ENCODE measurements around the gene SEMA3C.

Gene SEMA3C

GRCh38 chr7:80884511-80885195, 34.2 kb downstream of the SEMA3C start:
- no peak for DNase-seq

- no peak for DNase-seq
These were observed 35.5 kb downstream of the SEMA3C start for GRCh38 chr7:80883154-80884025.

GRCh38 chr7:80882213-80882801, 36.5 kb downstream of the SEMA3C start:
- no peak for DNase-seq

- DNase-seq = no peak
These were observed 37.4 kb downstream of the SEMA3C start for GRCh38 chr7:80881351-80881900.

GRCh38 chr7:80879849-80880248, 39.0 kb downstream of the SEMA3C start:
- no peak for DNase-seq

GRCh38 chr7:80876894-80877414, 41.9 kb downstream of the SEMA3C start:
- DNase-seq = no peak

DNA sequence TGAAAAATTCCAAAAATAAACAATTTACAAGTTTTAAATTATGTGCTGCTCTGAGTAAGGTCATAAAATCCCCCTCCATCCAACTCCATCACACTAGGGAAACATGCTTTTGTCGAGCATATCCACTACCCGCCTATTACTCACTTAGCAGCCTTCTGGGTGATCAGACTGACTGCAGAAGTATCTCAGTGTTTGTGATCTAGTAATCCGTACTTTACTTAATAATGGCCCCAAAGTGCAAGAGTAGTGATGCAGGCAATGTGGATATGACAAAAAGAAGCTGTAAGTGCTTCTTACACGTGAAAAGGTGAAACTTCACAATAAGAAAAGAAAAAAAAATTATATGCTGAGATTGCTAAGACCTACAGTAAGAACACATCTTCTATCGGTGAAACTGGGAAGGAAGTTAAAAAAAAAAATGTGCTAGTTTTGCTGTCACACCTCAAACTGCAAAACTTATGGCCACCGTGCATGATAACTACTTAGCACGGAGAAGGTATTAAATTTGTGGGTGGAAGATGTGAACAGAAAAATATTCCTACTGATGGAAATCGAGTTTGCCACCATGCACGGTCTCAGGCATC, 43.2 kb downstream of the SEMA3C start:
- no peak for DNase-seq

GRCh38 chr7:80873140-80873539, 45.7 kb downstream of the SEMA3C start:
- no peak for DNase-seq

DNA sequence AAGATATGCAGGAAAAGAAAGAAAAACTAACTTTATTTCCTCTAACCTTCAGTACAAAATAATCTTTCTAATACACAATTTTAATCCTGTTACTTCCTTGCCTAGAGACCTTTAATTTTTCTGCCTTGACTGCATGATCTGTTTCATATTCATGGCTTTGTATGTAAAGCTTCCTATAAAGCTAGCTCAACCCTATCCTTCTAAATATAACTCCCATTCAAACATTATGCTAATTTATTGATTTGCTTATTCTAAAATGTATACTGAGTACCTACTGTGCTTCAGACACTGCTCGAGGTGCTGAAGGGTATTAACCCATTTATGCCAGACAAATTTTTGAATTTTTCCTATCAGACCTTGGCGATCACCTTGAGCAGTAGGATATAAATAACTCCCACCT, 47.6 kb downstream of the SEMA3C start:
- no peak for DNase-seq

DNA sequence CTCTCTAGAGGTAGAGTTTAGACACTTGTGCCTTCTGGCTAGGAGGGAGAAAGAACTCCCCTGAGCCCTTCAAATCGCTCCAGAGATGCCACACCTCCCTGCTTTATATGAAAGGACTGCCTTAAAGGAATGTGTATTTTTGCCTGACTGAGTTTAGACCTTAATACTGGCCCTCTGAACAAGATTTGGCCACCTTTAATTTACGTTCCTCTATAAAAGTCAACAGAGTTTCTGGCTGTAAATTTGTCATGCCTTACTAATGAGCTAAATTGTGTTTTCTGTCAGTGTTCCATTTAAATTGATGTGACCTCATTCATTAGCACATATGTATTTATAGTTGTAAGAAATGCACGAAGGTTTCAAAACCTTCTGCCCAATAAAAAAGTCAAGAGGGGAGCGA, 48.0 kb downstream of the SEMA3C start:
- DNase-seq = no peak

GRCh38 chr7:80869821-80870751, 48.8 kb downstream of the SEMA3C start:
- DNase-seq = no peak

- DNase-seq = no peak
These were observed 49.6 kb downstream of the SEMA3C start for GRCh38 chr7:80869106-80869784.

DNA sequence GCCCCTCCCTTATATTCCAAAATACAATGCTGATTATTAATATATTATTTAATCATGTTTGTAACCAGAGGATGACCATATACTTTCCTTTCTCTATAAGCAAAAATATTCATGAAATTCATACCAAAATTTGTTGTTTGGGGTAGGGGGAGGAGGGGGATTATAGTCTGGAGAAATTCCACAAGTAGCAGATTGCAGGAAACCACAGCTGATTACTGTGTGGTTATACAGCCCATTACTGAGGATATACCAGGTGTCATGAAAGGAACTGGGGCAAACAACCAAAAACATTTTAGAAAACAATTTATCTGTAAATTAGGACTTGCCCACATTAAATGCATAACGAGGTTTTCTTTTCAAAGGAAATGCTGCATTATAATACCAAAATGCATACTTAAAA, 50.3 kb downstream of the SEMA3C start:
- no peak for DNase-seq

GRCh38 chr7:80860554-80860953, 58.3 kb downstream of the SEMA3C start:
- no peak for DNase-seq

DNA sequence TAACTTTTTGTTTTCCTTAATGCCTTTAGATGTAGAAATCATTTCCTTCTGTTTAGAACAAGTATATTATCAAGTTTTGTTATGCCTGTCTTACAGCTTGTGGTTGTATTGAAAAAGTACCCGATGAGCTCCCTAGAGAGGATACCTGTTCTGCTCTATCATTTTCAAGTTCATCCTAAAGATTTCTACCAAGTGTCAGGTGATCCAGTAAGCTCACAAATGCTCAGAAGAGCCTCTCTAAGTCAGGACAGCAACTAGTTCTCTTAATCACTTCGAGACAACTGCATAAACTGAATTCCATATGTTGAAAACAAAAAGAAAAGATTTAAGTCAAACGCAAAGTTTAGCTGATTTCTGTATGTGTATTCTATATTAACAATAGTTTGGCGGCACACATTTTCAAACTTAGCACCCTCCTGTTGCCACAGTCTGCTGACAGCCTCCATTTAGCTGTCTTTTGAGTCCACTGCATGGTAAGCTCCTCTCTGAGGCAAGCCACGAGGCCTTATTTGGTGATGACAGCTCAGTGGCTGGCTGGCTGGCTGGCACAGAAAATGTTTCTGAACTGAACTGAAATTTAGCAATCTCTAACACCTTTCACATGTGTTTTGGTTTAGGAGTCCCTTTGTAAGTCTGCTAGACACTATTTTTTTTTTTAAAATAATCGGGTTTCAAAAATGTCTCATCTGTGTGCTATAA, 59.4 kb downstream of the SEMA3C start:
- DNase-seq = no peak

GRCh38 chr7:80858141-80858903, 60.5 kb downstream of the SEMA3C start:
- DNase-seq = no peak

GRCh38 chr7:80856769-80857168, 62.1 kb downstream of the SEMA3C start:
- no peak for DNase-seq

GRCh38 chr7:80851896-80852476, 66.9 kb downstream of the SEMA3C start:
- no peak for DNase-seq

DNA sequence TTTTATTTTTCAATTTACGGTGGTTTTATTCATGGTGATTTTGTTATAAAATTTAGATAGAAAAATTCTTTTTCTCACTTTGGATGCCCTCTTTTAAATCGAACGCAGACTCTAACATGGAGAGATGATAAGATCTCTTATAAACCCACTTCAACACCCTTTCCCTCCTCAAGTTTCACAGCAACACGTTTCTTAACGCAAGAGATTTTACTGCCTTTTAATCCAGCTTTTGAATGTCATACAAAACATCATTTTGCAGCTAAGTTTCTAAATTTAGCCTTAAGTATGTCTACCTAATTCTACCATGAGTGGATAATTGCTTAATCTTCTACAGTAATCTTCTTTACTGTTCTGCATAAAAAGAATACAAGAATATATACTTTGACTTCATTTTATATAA, 70.0 kb downstream of the SEMA3C start:
- DNase-seq = no peak
